Progenitor cell of endocrine pancreas (in vitro differentiated cells): ENCODE data around the gene DDX39B. TPM values are rescaled to one million over a fixed set of nuclear protein-coding genes. Genes with fewer than 3 reads are reported as not detected.

ENCODE experiments used
- DNase-seq: peaks from one replicate; pipeline ENCODE4 v3.0.0; 2021; ENCODE audit warnings: low spot score; ENCODE audit not compliant: unreplicated experiment
- H3K27ac Mint-ChIP-seq: 2 replicates; pipeline ENCODE4 v1.8.0; 2021; ENCODE audit warnings: mild to moderate bottlenecking, moderate library complexity, mixed read lengths
- H3K27me3 Mint-ChIP-seq: 2 replicates; pipeline ENCODE4 v1.8.0; 2021; ENCODE audit warnings: mixed read lengths
- H3K36me3 Mint-ChIP-seq: 2 replicates; pipeline ENCODE4 v1.8.0; 2022; ENCODE audit warnings: mixed read lengths; ENCODE audit not compliant: insufficient read depth
- H3K4me1 Mint-ChIP-seq: 2 replicates; pipeline ENCODE4 v1.8.0; 2021; ENCODE audit warnings: low read depth, mixed read lengths
- H3K4me3 Mint-ChIP-seq: 2 replicates; pipeline ENCODE4 v1.8.0; 2021; ENCODE audit warnings: low read depth, mild to moderate bottlenecking, moderate library complexity, mixed read lengths
- H3K9me3 Mint-ChIP-seq: 2 replicates; pipeline ENCODE4 v1.8.0; 2021; ENCODE audit warnings: low read depth, mixed read lengths
- total RNA-seq: library from RNA; stranded (reverse); gene quantifications from 2 replicates; pipeline ENCODE4 v1.2.1, GENCODE V29; 2021
- TF ChIP-seq, protein P1 (sequence below): fragments of 200-600 bp; sonication (generic); IDR thresholded peaks from one replicate; pipeline ENCODE4 v1.5.0; 2021; ENCODE audit warnings: antibody characterized with exemption, mild to moderate bottlenecking; ENCODE audit not compliant: unreplicated experiment

The DDX39B gene
- total RNA-seq, 1 donor from 2014 or later: 810 TPM

DNA sequence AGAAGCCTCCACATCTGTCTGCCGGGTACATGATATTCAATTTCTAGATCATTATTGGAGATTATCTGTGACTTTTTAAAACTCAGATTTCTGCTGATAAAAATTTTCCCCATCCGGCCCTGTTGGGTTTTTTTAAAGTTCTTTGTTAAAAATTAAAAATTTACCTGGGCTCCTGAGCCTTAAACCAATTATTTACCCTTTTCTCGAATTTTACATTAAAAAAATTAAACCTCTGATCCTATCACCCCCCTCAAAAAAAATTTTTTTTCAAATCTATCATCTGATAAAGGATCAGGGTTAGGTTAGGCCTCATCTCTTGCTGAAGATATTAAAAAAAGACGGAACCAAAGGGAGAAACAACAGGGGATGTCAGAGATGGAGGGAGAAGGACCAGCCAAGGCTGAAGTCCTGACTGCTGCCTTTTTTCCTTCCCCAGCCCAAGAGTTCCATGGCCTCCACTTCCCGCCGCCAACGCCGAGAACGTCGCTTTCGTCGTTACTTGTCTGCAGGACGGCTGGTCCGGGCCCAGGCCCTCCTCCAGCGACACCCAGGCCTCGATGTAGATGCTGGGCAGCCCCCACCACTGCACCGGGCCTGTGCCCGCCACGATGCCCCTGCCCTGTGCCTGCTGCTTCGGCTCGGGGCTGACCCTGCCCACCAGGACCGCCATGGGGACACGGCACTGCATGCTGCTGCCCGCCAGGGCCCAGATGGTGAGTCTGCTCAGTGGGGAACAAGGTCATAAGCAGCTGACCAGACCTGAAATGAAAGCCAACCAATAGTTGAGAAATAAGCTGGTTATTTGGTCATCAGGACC is 6.1 kb upstream of the DDX39B start:
- Mint-ChIP-seq H3K9me3 (no peaks in the 10 kb centered on the region), H3K4me3 (peak overlapping the region; percentile 88), H3K27me3 (no peaks in the 10 kb centered on the region), H3K27ac (peak overlapping the region; percentile 83), H3K36me3 (peaks cover 1% of the 10 kb centered on the region), H3K4me1 (peaks cover 16% of the 10 kb centered on the region)
- DNase-seq: no peak
- TF ChIP-seq, protein P1, sequence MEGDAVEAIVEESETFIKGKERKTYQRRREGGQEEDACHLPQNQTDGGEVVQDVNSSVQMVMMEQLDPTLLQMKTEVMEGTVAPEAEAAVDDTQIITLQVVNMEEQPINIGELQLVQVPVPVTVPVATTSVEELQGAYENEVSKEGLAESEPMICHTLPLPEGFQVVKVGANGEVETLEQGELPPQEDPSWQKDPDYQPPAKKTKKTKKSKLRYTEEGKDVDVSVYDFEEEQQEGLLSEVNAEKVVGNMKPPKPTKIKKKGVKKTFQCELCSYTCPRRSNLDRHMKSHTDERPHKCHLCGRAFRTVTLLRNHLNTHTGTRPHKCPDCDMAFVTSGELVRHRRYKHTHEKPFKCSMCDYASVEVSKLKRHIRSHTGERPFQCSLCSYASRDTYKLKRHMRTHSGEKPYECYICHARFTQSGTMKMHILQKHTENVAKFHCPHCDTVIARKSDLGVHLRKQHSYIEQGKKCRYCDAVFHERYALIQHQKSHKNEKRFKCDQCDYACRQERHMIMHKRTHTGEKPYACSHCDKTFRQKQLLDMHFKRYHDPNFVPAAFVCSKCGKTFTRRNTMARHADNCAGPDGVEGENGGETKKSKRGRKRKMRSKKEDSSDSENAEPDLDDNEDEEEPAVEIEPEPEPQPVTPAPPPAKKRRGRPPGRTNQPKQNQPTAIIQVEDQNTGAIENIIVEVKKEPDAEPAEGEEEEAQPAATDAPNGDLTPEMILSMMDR: no peak

DNA sequence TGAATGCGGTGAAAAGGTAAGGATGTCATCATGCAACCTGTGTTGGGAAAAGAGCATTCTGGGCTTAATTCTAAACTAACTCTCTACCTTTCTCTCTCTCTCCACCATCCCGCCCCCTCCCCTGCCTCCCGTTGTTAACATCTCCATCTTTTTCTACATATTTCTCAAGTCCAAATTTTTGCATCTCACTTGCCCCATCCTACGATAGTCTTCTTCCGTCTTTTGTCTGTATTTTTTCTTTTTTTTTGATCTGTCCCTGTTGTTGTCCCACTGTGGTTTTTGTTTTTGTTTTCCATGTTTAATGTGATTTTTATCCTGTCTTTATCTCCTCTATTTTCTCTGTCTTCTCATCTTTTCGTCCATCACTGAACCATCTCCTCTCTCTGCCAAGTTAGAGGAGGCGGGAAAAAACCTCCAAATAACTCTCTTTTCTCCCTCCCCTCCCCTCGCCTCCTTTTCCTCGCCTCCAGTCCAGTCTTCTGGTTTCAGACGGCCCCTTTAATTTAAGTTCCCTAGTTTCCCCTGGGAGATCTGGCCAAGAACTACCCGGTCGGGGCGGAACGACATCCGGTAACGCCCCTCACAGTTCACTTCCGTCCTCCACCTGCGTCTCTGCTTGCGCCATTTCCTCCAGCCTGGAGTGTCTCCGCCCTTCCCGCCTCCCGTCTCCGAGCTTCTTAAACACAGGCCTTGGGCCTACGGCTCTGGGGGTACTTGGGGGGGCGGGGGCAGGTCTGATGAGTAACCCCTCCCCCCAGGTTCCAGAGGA is 5.3 kb upstream of the DDX39B start, which contains the start of gene NFKBIL1:
TSS of gene NFKBIL1 (plus strand) at position 651 of the 769 bp plus-strand sequence. CDS start at position 738, 87 bp downstream.
- DNase-seq: peak; percentile 72
- H3K9me3 Mint-ChIP-seq: no peaks in the 10 kb centered on the region
- TF ChIP-seq, protein P1: no peak

DNA sequence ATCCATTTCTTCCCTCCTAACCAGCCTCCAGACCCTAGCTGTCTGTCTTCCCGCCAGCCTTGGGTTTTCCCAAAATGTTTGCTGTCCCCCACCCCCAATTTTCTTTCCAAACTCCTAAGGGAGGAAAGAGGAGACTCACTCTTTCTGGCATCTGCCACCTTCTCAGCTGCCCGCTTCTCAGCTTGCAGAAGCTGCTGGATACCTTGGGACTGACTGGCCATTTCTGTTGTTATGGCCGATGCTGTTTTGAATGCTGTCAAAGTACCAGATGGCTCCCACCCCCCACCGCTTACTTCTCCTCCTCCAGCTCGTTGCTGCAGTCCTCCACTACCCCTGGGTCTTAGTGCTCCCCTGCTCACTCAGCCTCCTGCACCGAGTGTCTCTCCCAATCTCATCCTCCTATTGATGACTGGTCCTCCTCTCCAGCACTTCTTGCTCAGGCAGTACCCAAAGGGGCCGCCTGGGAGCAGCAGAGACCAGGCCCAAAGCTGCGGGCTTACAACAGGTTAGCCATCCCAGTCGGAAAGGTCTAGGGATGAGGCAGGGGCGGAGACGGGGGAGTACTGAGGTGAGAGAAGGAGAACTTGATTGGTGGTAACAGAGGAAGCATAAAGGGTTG is 4.6 kb upstream of the DDX39B start, which contains the start of gene ATP6V1G2:
TSS of gene ATP6V1G2 (minus strand) at position 270 of the 619 bp plus-strand sequence. CDS start at position 221, 49 bp downstream.
- no peaks in the 10 kb centered on the region for H3K9me3 Mint-ChIP-seq
- peak within 1 kb of the TSS; percentile 88 for H3K4me3 Mint-ChIP-seq
- H3K36me3 Mint-ChIP-seq: peaks cover 1% of the 10 kb centered on the region
- H3K27ac Mint-ChIP-seq: peak within 1 kb of the TSS; percentile 83
- DNase-seq: peak; percentile 89
- TF ChIP-seq, protein P1: peak; percentile 86
- H3K4me1 Mint-ChIP-seq: peaks cover 20% of the 10 kb centered on the region
- no peaks in the 10 kb centered on the region for H3K27me3 Mint-ChIP-seq

More for the DNA sequence above, 5.3 kb upstream of the DDX39B start, which contains the start of gene NFKBIL1:
- Mint-ChIP-seq H3K27ac (peak within 1 kb of the TSS; percentile 83), H3K4me3 (peak within 1 kb of the TSS; percentile 88), H3K36me3 (peaks cover 1% of the 10 kb centered on the region), H3K27me3 (no peaks in the 10 kb centered on the region), H3K4me1 (peaks cover 20% of the 10 kb centered on the region)

DNA sequence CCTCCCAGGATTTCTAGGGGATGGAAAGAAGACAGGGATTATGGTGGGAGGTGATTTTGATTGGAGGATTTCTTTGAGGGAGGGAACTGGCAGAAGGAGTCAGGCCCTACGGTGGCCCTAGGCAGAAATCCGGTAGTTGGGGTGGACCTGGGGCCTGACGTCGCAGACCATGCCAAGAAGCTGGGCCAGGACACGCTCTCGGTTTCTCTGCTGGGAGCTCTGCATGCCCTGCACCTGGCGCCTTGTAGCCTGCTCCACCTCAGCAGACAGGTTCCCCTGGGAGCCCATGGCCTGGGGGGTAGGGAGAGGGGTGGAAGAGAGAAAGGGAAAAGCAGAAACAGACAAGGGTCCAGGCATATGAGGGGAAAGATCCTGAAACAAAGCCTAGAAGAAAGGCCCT is 3.5 kb upstream of the DDX39B start:
- DNase-seq: no peak
- H3K4me3 Mint-ChIP-seq: no peak overlapping the region
- H3K27me3 Mint-ChIP-seq: no peaks in the 10 kb centered on the region
- TF ChIP-seq, protein P1: no peak
- no peaks in the 10 kb centered on the region for H3K9me3 Mint-ChIP-seq
- H3K27ac Mint-ChIP-seq: no peak overlapping the region
- H3K4me1 Mint-ChIP-seq: peaks cover 26% of the 10 kb centered on the region
- H3K36me3 Mint-ChIP-seq: peaks cover 9% of the 10 kb centered on the region

DNA sequence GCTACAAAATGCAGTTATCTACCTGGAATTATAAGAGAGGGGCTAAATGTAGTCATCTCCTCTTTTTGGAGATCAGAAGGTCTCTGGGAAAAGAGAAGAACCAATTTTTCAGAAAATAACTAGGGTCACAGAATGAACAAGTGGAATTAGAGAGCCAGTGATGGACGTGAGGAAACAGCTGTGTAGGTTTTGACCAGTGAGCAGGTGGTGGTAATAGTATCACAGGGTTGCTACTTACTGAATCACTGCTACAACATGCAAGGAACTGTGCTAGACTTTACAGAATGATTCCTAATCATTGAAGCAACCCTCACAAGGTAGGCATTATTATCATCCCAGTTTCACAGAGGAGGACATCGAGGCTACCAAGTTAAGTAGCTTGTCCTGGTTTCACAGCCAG is 2.9 kb upstream of the DDX39B start:
- Mint-ChIP-seq H3K27me3 (no peaks in the 10 kb centered on the region), H3K9me3 (no peaks in the 10 kb centered on the region), H3K36me3 (peaks cover 14% of the 10 kb centered on the region), H3K4me1 (peaks cover 31% of the 10 kb centered on the region), H3K4me3 (no peak overlapping the region), H3K27ac (no peak overlapping the region)
- TF ChIP-seq, protein P1: no peak
- no peak for DNase-seq
